Sigmoid colon (tissue), 7 donors: Measurements from ENCODE around the gene MCIDAS. TPM values are rescaled to one million over a fixed set of nuclear protein-coding genes. Genes with fewer than 3 reads are reported as not detected.

Experiments used
- DNase-seq: peaks from one replicate; pipeline ENCODE4 v3.0.0-alpha.2; 2019
- H3K27ac ChIP-seq, 4 donors: fragments of 200-600 bp; sonication (generic); one replicate each; pipeline ENCODE4 v1.5.1; 2016 to 2019; ENCODE audit warnings: mild to moderate bottlenecking in 1 of 4
- H3K27me3 ChIP-seq, 3 donors: fragments of 200-600 bp; sonication (generic); one replicate each; pipeline ENCODE4 v1.5.1; 2019; ENCODE audit warnings: mild to moderate bottlenecking in 1 of 3
- H3K36me3 ChIP-seq, 4 donors: fragments of 200-600 bp; sonication (generic); one replicate each; pipeline ENCODE4 v1.5.1; 2016 to 2019
- H3K4me1 ChIP-seq, 4 donors: fragments of 200-600 bp; sonication (generic); one replicate each; pipeline ENCODE4 v1.5.1; 2017 to 2019
- H3K4me3 ChIP-seq, 4 donors: fragments of 200-600 bp; sonication (generic); one replicate each; pipeline ENCODE4 v1.5.1; 2017 to 2019; ENCODE audit warnings: mild to moderate bottlenecking in 2 of 4, moderate library complexity in 1 of 4
- H3K9me3 ChIP-seq, 4 donors: fragments of 200-600 bp in 3 of 4; sonication (generic) in 3 of 4; one replicate each; pipeline versions ENCODE4 v1.5.1 to v1.6.1; 2013 to 2019
- EP300 ChIP-seq, 4 donors: sonication (generic); formaldehyde crosslinking; IDR thresholded peaks; one replicate each; pipeline ENCODE4 v1.6.1; 2017; ENCODE audit warnings: antibody characterized with exemption in 4 of 4
- POLR2A ChIP-seq, 2 donors: fragments of 450-650 bp; IDR thresholded peaks; one replicate each; pipeline ENCODE4 v1.6.1; 2016; ENCODE audit warnings: antibody characterized with exemption in 2 of 2, mild to moderate bottlenecking in 2 of 2, moderate library complexity in 2 of 2
- POLR2AphosphoS5 ChIP-seq, 4 donors: sonication (generic); formaldehyde crosslinking; IDR thresholded peaks; one replicate each; pipeline ENCODE4 v1.6.1; 2017; ENCODE audit warnings: antibody characterized with exemption in 4 of 4
- WGBS, 2 donors: extraction: QIAGEN DNeasy Blood & Tissue Kit; methylation state at CpG; one replicate each; pipeline ENCODE4 v1.1.7; 2013; 5-methylcytosine and 5-hydroxymethylcytosine counted together
- intact Hi-C: fragments of 100-400 bp; cut with DNase I; formaldehyde crosslinking; loops from one replicate; pipeline ENCODE4 v1.15.1; 2023
- polyA plus RNA-seq, 3 donors: library from polyadenylated mRNA; stranded (reverse); fragments of 200-250 nt; gene quantifications; one replicate each; pipeline ENCODE4 v1.2.3, GENCODE V29; 2013
- total RNA-seq, 4 donors: library from RNA; depleted of rRNA; stranded (reverse); fragments of >200 nt; gene quantifications; one replicate each; pipeline ENCODE4 v1.1.0, GENCODE V29; 2016
- TF ChIP-seq, protein P1 (sequence below), 4 experiments: fragments of 450-650 bp in 3 of 4; fragments of 200-600 bp in 1 of 4; IDR thresholded peaks; one replicate each; pipeline ENCODE4 v1.5.1; 2016 to 2019; ENCODE audit warnings: antibody characterized with exemption in 4 of 4, mild to moderate bottlenecking in 3 of 4, moderate library complexity in 2 of 4
- donor health status: healthy with polysubstance abuse.
- donor health status: Bipolar disorder and iron deficiency.
- donor health status: healthy.

MCIDAS gene
- total and polyA plus RNA-seq, 7 donors: 0.15 to 3.6 TPM; not detected in 5

DNA sequence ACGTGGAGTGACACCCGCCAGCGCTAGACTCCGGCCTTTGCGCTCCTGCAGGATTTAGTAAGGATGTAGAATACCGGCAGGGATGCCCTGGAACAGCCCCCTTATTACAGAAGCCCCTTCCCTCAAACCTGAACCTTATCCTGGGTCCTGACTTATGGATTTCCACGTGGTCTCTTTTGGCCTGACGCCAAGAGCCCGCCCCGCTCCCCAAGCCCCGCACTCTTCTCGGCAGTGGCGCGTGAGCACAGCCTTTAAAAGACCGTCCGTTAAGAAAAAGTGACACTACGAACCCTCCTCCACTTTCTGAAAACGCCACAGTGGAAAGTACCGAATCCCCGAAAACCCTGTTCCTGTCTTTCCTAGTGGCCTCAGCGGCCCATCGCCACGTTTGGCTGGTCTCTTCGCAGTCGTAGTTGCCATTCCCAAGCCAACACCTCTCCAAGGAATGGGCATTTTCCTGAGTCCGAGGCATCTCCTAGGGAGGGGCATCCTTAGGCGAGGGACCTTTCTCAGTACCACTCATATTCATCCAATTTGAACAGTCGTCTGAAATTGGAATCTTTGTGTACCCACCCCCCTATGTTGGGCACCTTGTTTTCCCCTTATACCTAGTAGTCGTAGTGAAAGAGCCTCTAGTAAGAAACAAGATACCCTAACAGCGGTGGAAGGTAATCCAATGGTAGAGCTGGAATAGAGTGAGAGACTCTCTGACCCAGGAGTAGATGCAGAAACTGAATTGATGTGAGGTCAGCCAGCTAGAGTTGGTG lies 732 bp upstream of the MCIDAS start:
- WGBS, 2 donors: 5% methylated on average over 30 of the region's 30 CpGs
- intact Hi-C loops: no loop called here
- Histone ChIP-seq H3K9me3 (no peaks in the 10 kb centered on the region), H3K27me3 (peaks cover 91 to 100% (median 100%) of the 10 kb centered on the region in 3 donors), H3K27ac (no peak overlapping the region), H3K4me3 (peak overlapping the region in 3 of 4 donors; percentile 22 to 39 (median 36)), H3K4me1 (peaks cover 0 to 43% (median 38%) of the 10 kb centered on the region in 4 donors), H3K36me3 (no peaks in the 10 kb centered on the region)
- TF ChIP-seq POLR2A (IDR thresholded peaks at IDR 0.05): no peak
- TF ChIP-seq POLR2AphosphoS5 (IDR thresholded peaks at IDR 0.05): no peak
- no peak for TF ChIP-seq EP300 (IDR thresholded peaks at IDR 0.05)
- TF ChIP-seq, protein P1, sequence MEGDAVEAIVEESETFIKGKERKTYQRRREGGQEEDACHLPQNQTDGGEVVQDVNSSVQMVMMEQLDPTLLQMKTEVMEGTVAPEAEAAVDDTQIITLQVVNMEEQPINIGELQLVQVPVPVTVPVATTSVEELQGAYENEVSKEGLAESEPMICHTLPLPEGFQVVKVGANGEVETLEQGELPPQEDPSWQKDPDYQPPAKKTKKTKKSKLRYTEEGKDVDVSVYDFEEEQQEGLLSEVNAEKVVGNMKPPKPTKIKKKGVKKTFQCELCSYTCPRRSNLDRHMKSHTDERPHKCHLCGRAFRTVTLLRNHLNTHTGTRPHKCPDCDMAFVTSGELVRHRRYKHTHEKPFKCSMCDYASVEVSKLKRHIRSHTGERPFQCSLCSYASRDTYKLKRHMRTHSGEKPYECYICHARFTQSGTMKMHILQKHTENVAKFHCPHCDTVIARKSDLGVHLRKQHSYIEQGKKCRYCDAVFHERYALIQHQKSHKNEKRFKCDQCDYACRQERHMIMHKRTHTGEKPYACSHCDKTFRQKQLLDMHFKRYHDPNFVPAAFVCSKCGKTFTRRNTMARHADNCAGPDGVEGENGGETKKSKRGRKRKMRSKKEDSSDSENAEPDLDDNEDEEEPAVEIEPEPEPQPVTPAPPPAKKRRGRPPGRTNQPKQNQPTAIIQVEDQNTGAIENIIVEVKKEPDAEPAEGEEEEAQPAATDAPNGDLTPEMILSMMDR (IDR thresholded peaks at IDR 0.05): no peak
- DNase-seq: no peak

DNA sequence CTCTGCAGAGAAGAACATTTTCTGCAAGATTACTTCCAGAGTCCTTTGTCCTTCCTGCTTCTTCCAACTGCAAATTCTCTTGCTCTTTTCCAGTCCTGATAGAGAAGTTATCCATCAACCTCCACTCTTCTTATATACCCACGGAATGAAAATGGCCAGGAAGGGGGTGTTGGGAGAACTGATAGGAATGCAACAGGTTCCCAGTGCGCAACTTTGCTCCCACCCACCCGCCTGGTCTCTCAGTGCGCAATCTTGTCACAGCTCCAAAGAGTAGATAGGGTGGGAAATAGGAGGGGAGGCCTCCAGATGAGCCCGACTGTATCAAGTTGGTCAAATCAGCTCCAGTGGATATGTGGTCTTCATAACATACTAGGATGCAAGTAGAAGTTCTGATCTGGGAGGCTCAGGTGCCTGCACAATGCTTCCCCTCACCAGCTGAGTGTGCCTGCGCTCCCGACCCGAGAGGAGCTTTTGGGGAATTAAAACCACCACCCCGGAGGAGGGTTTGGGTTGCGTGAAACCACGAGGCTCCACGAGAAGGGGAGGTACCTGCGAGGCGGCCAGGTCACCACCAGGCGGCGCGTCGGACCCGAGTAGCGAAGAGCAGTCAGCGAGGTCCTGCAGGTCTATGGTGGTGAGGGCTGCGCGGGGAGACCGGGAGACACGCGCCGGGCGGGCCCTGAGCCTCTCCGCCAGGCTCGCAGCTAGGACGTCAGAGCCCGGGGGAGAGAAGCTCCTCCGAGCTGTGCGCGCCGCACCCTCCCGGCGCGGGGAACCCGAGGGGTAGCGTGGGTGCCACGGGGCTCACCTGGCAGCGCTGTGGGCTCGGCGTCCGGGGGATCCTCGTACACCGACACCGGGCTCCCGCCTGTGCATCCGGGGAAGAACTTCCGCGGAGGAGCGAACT lies 835 bp downstream of the MCIDAS start:
- TF ChIP-seq POLR2A (IDR thresholded peaks at IDR 0.05) (no peak), POLR2AphosphoS5 (IDR thresholded peaks at IDR 0.05) (no peak)
- TF ChIP-seq, protein P1 (IDR thresholded peaks at IDR 0.05): no peak
- 4 to 5% methylated on average over 54 of the region's 54 CpGs for WGBS, 2 donors
- H3K4me3 ChIP-seq: peak overlapping the region in 3 of 4 donors; percentile 22 to 39 (median 36)
- intact Hi-C loops: no loop called here
- no peak for DNase-seq
- H3K4me1 ChIP-seq: peaks cover 0 to 27% (median 23%) of the 10 kb centered on the region in 4 donors
- H3K27me3 ChIP-seq: peaks cover 90 to 100% (median 100%) of the 10 kb centered on the region in 3 donors
- H3K9me3 ChIP-seq: no peaks in the 10 kb centered on the region
- H3K27ac ChIP-seq: no peak overlapping the region
- H3K36me3 ChIP-seq: no peaks in the 10 kb centered on the region

DNA sequence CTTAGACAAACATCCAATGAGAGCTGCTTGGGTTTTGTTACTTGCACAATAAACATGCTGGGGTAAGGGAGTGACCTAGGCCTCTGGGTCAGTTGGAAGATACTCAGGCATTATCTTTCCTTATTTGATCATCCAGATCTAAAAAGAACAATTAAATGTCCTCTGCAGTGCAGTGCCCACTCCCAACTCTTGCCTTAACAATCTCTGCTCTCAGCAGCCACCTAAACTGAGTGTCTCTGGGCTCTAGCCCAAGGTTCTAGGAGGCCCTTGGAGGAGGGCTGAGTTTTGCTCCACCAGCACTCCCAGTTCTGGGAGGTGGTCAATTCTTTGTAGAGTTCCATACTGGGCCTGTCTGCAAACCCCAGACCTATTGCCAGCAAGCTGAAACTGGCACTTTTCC lies 1.8 kb downstream of the MCIDAS start:
- Histone ChIP-seq H3K27ac (no peak overlapping the region), H3K4me1 (peaks cover 0 to 30% (median 27%) of the 10 kb centered on the region in 4 donors), H3K4me3 (no peak overlapping the region), H3K36me3 (no peaks in the 10 kb centered on the region), H3K27me3 (peaks cover 87 to 100% (median 100%) of the 10 kb centered on the region in 3 donors), H3K9me3 (no peaks in the 10 kb centered on the region)
- intact Hi-C loops: no loop called here
- TF ChIP-seq, protein P1 (IDR thresholded peaks at IDR 0.05): no peak
- no peak for TF ChIP-seq POLR2A (IDR thresholded peaks at IDR 0.05)
- TF ChIP-seq EP300 (IDR thresholded peaks at IDR 0.05): no peak
- no peak for DNase-seq

DNA sequence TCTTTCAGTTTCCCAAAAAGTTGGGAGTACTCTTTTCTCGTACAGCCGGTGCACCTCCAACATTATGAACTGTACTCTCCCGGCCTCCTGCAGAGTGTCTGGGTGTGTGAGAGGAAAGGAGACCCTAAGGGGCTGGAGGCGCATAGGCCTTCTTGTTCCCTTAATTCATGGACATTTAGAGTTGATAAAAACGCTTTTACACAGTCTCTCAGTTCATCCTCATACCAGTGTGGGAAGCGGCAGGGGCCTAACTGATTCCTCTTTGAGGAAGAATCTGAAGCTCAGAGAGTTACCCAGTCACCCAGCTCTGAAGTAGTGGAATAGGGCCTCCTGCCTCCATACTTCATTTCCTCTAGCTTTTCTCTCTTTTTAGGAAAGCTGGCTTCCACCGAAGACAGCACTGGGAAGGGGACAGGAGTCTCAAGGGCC lies 3.3 kb downstream of the MCIDAS start:
- intact Hi-C loops: no loop called here
- Histone ChIP-seq H3K36me3 (no peaks in the 10 kb centered on the region), H3K27me3 (peaks cover 88 to 100% (median 90%) of the 10 kb centered on the region in 3 donors), H3K4me1 (peaks cover 0 to 33% (median 28%) of the 10 kb centered on the region in 4 donors), H3K4me3 (no peak overlapping the region), H3K9me3 (no peaks in the 10 kb centered on the region), H3K27ac (no peak overlapping the region)
- TF ChIP-seq, protein P1 (IDR thresholded peaks at IDR 0.05): no peak
- DNase-seq: no peak
- 47 to 65% methylated on average over 7 of the region's 7 CpGs for WGBS, 2 donors
